Brain microvascular endothelial cell (primary cell): ENCODE data around the gene ADGRG7.
"Not testable (repeated sequence)": the region's sequence is repeated elsewhere in the genome, so short reads cannot be mapped to it uniquely, and the experiment has no call there.

Source experiments
- DNase-seq: peaks from one replicate; pipeline ENCODE4 v3.0.0-alpha.2; 2020
- H3K27ac ChIP-seq: fragments of 250-450 bp; sonication (Bioruptor Pico); 2 replicates; pipeline ENCODE4 v1.5.1; 2020; ENCODE audit warnings: mild to moderate bottlenecking, moderate library complexity
- H3K27me3 ChIP-seq: fragments of 250-450 bp; sonication (Bioruptor Pico); replicated peaks from 2 replicates; pipeline ENCODE4 v1.5.1; 2020; ENCODE audit warnings: mild to moderate bottlenecking
- H3K36me3 ChIP-seq: fragments of 250-450 bp; sonication (Bioruptor Pico); replicated peaks from 2 replicates; pipeline ENCODE4 v1.5.1; 2020; ENCODE audit warnings: mild to moderate bottlenecking
- H3K4me3 ChIP-seq: 2 replicates; pipeline ENCODE4 v1.5.1; 2011; ENCODE audit warnings: low read depth, mild to moderate bottlenecking, control low read depth, low read length, moderate library complexity
- CTCF ChIP-seq: IDR thresholded peaks from 2 replicates; pipeline ENCODE4 v1.5.1; 2011; ENCODE audit warnings: low read depth, mild to moderate bottlenecking, moderate library complexity, low read length, control low read depth, inconsistent platforms; ENCODE audit errors: missing control alignments
- in situ Hi-C: cut with HindIII; loops from 2 replicates; pipeline ENCODE4 v1.10.0; 2017; ENCODE audit warnings: low sequenced_read_pairs, low pct_ligation_motif_present

ADGRG7 gene

GRCh38 chr3:100580147-100580546, 29.3 kb upstream of the ADGRG7 start:
- in situ Hi-C loops = no loop called here
- Histone ChIP-seq H3K27me3 (no peaks in the 10 kb centered on the region), H3K4me3 (no peak overlapping the region), H3K27ac (no peak overlapping the region), H3K36me3 (no peaks in the 10 kb centered on the region)
- no peak for TF ChIP-seq CTCF
- no peak for DNase-seq

GRCh38 chr3:100581650-100582049, 27.8 kb upstream of the ADGRG7 start:
- TF ChIP-seq CTCF = no peak
- in situ Hi-C loops = no loop called here
- no peak for DNase-seq
- Histone ChIP-seq H3K27me3 (no peaks in the 10 kb centered on the region), H3K36me3 (no peaks in the 10 kb centered on the region), H3K4me3 (no peak overlapping the region), H3K27ac (no peak overlapping the region)

- H3K27ac ChIP-seq, H3K36me3 ChIP-seq, H3K4me3 ChIP-seq, in situ Hi-C loops, H3K27me3 ChIP-seq, DNase-seq: not testable (repeated sequence)
Measured at GRCh38 chr3:100582157-100582556, 27.2 kb upstream of the ADGRG7 start.

GRCh38 chr3:100584101-100584660, 25.2 kb upstream of the ADGRG7 start:
- in situ Hi-C loops = no loop called here
- TF ChIP-seq CTCF = no peak
- DNase-seq = no peak
- H3K4me3 ChIP-seq = no peak overlapping the region
- no peaks in the 10 kb centered on the region for H3K36me3 ChIP-seq
- H3K27ac ChIP-seq = no peak overlapping the region
- no peaks in the 10 kb centered on the region for H3K27me3 ChIP-seq

GRCh38 chr3:100586832-100587231, 22.6 kb upstream of the ADGRG7 start:
- H3K27ac ChIP-seq = no peak overlapping the region
- in situ Hi-C loops = no loop called here
- no peak for DNase-seq
- TF ChIP-seq CTCF = no peak
- H3K27me3 ChIP-seq = no peaks in the 10 kb centered on the region
- H3K4me3 ChIP-seq = no peak overlapping the region
- H3K36me3 ChIP-seq = no peaks in the 10 kb centered on the region

GRCh38 chr3:100588251-100588650, 21.1 kb upstream of the ADGRG7 start:
- Histone ChIP-seq H3K4me3 (no peak overlapping the region), H3K36me3 (no peaks in the 10 kb centered on the region), H3K27me3 (no peaks in the 10 kb centered on the region), H3K27ac (no peak overlapping the region)
- in situ Hi-C loops = no loop called here
- DNase-seq = no peak
- no peak for TF ChIP-seq CTCF
